ENCODE measurements around the gene PPP1R7.
"Not testable (repeated sequence)": the region's sequence is repeated elsewhere in the genome, so short reads cannot be mapped to it uniquely, and the experiment has no call there.

PPP1R7 gene

DNA sequence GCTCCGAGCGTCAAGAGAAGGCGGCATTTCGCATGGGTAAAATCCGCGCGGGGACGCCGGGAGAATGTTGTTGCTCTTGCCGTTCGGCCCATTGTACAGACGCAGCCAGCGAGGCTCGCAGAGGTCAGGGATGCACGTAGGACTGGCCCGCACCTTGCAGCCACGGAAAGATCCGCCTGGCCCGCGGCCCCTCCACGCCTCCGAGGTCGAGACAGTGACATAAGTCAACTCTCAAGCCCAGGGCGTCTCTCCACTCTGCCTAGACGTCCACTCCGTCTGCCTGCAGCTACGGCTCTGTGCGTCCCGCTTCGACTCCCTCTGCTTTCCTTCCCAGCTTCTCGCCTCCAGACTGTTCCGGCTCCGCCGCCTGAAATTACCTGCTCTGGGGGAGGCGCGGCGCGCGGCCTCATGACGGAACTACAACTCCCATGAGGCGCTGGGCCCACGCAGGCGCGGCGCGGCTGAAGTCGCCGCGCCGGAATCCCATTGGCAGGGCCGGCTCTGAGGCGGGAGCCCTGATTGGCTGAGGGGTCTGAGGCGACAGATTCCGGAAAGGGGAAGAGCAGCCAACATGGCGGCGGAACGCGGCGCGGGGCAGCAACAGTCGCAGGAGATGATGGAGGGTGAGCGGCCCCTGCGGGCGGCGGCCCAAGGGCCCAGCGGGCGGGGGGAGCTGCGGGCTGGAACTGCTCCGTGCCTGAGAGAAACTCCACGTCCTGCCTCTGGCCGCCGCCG lies at the start of gene PPP1R7:
TSS of gene PPP1R7 (plus strand) at position 543 of the 735 bp plus-strand sequence. CDS start at position 572, 29 bp downstream.
- no peaks in the 10 kb centered on the region for H3K27me3 ChIP-seq (ENCODE audit: insufficient read depth, low read depth, severe bottlenecking)
- 0 out of 2 replicates have a peak, but pooled peaks have one; percentile 3 for TF ChIP-seq CTCF (IDR thresholded peaks at IDR 0.05; ENCODE audit: low read depth, low read length)
- peaks cover 12% of the 10 kb centered on the region for H3K36me3 ChIP-seq
- peak; percentile 96 for DNase-seq
- H3K27ac ChIP-seq = peak within 1 kb of the TSS; percentile 85
- H3K9me3 ChIP-seq (ENCODE audit: severe bottlenecking) = no peaks in the 10 kb centered on the region
- peak within 1 kb of the TSS; percentile 66 for H3K4me3 ChIP-seq (ENCODE audit: low read depth, low read length)

DNA sequence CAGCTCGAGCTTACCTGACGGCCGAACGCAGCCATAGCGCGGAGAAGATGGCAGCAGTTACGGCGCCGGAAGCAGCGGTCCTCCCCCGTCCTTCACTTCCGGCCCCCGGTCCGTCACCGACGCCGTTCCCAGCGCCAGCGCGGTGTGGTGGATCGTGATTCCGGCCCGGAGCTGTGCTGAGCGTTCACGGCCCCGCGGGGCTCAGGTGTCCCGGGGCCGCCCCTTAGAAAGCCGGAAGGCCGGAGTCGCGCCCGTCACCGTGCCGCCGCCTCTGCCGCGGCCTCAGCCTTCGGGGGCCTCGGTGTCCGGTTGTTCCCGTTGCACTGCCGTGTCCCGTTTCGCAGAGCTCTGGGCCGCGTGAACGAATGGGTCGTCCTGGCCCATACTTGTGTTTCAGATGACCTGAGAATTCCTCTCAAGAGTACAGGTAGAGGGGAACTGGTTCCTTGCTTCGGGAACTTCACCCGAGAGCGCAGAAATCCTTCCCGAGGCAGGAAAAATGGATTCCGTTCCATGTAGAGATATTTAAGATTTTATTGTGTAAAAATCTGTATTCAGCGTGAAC lies 47.9 kb upstream of the PPP1R7 start, which contains the start of gene MTERF4:
TSS of gene MTERF4 (minus strand) at position 49 of the 565 bp plus-strand sequence. CDS start at position 35, 14 bp downstream.
- DNase-seq = peak; percentile 88
- Histone ChIP-seq H3K27me3 (ENCODE audit: insufficient read depth, low read depth, severe bottlenecking) (no peaks in the 10 kb centered on the region), H3K4me3 (ENCODE audit: low read depth, low read length) (peak within 1 kb of the TSS; percentile 78), H3K36me3 (peaks cover 44% of the 10 kb centered on the region), H3K9me3 (ENCODE audit: severe bottlenecking) (no peaks in the 10 kb centered on the region), H3K27ac (peak within 1 kb of the TSS; percentile 87)
- TF ChIP-seq CTCF (IDR thresholded peaks at IDR 0.05; ENCODE audit: low read depth, low read length) = no peak

GRCh38 chr2:241103176-241103595 lies 47.1 kb upstream of the PPP1R7 start:
- no peak for DNase-seq
- Histone ChIP-seq H3K27me3 (ENCODE audit: insufficient read depth, low read depth, severe bottlenecking) (no peaks in the 10 kb centered on the region), H3K36me3 (peaks cover 49% of the 10 kb centered on the region), H3K4me3 (ENCODE audit: low read depth, low read length) (peak overlapping the region; percentile 78), H3K27ac (peak overlapping the region; percentile 87), H3K9me3 (ENCODE audit: severe bottlenecking) (no peaks in the 10 kb centered on the region)
- no peak for TF ChIP-seq CTCF (IDR thresholded peaks at IDR 0.05; ENCODE audit: low read depth, low read length)

DNA sequence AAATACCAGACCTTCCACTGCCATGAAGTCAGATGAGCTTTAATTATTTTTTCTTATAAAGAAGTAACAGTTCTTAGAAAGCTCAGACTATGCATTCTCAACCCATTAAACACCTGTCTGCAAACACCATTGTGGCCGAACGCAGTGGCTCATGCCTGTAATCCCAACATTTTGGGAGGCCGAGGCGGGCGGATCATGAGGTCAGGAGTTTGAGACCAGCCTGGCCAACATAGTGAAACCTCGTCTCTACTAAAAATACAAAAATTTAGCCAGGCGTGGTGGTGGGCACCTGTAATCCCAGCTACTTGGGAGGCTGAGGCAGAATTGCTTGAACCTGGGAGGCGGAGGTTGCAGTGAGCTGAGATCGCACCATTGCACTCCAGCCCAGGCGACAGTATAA lies 45.7 kb upstream of the PPP1R7 start:
- DNase-seq; H3K27me3 ChIP-seq (ENCODE audit: insufficient read depth, low read depth, severe bottlenecking); H3K4me3 ChIP-seq (ENCODE audit: low read depth, low read length); H3K9me3 ChIP-seq (ENCODE audit: severe bottlenecking); H3K27ac ChIP-seq: not testable (repeated sequence)
- peaks cover 41% of the 10 kb centered on the region for H3K36me3 ChIP-seq

DNA sequence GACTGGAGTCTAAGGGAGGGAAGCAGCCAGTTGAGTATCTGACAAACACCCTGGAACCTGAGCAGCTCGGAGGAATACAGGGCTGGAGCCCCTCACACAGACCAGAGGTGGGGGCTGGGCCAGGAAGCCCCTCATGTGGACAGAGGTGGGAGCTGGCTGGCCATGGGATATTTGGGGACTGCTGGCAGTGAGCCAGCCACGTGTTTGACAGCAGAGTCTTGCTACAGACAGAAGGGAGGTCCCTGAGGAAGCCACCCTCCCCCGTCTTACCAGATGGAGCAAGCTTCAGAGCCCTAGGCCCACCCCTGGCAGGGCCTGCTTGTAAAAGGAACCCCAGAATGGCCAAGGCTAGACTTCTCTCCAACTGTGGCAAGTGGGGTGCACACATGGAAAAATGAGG lies 44.6 kb upstream of the PPP1R7 start:
- H3K4me3 ChIP-seq (ENCODE audit: low read depth, low read length) = no peak overlapping the region
- DNase-seq = no peak
- H3K9me3 ChIP-seq (ENCODE audit: severe bottlenecking) = no peaks in the 10 kb centered on the region
- peaks cover 35% of the 10 kb centered on the region for H3K36me3 ChIP-seq
- no peaks in the 10 kb centered on the region for H3K27me3 ChIP-seq (ENCODE audit: insufficient read depth, low read depth, severe bottlenecking)
- H3K27ac ChIP-seq = no peak overlapping the region
- TF ChIP-seq CTCF (IDR thresholded peaks at IDR 0.05; ENCODE audit: low read depth, low read length) = no peak

DNA sequence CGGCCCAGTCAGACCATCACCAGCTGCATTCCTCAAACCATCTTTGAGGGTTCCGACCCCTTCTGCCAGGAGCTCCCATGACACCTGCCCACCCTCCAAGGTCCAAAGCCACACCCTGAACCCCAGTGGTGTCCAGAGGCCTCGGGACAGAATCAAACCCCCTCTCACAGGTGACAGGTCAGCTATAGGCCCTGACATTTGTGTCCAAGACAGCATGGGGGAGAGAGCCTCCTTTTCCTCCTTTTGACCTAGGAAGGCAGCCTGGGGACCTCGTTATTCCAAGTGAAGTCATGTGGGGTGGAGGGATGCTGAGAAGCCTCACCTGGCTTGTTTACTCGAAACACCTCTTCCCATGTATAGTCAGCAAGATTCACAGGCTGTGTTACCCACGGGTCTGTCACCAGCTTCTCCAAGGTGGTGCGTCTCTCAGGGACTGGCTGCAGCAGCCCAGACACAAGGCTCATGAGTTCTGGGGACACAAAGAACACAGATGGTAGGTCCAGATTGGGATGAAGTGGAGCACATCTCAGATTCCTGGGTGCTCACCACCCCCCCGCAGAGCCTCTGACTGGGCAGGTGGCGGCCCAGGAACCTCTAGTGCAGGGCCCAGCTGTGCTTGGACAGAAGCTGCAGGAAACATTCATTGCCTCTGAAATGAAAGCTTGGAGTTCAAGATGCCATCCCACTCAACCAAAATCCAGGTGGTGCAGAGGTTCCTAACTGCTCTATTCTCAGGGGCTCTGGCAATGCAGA lies 43.1 kb upstream of the PPP1R7 start:
- Histone ChIP-seq H3K4me3 (ENCODE audit: low read depth, low read length) (no peak overlapping the region), H3K27me3 (ENCODE audit: insufficient read depth, low read depth, severe bottlenecking) (no peaks in the 10 kb centered on the region), H3K27ac (no peak overlapping the region), H3K9me3 (ENCODE audit: severe bottlenecking) (no peaks in the 10 kb centered on the region), H3K36me3 (peaks cover 30% of the 10 kb centered on the region)
- TF ChIP-seq CTCF (IDR thresholded peaks at IDR 0.05; ENCODE audit: low read depth, low read length) = no peak
- no peak for DNase-seq

All from WERI-Rb-1 (cell line).